ENCODE measurements around the gene LRRC14B. TPM values are rescaled to one million over a fixed set of nuclear protein-coding genes. Genes with fewer than 3 reads are reported as not detected.
"Not testable (repeated sequence)": the region's sequence is repeated elsewhere in the genome, so short reads cannot be mapped to it uniquely, and the experiment has no call there.

Gene LRRC14B
- polyA plus RNA-seq, 3 donors = not detected

DNA sequence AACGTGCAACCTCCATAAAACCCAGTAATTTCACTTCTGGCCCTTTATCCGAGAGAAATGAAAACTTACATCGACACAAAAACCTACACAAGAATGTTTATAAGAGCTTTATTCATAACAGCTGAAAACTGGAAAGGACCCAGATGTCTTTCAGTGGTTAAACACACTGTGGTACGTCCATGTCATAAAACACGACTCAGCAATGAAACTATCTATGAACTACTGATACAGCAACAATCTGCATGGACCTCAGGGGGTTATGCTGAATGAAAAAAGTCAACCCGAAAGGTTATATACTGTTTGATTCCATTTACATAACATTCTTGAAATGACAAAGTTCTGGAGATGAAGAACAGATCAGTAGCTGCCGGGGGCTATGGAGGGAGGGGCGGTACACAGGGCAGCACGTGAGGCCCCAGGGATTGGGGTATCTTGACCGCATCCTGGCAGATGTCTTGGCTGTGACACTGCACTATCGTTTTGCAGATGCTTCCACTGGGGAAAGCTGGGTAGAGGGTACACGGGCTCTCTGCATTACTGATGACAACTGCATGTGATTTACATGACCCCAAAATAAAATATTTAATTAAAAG is 22.6 kb downstream of the LRRC14B start:
- Mint-ChIP-seq H3K4me3 (no peak overlapping the region), H3K27me3 (ENCODE audit: low read depth in 3 of 3) (no peaks in the 10 kb centered on the region), H3K36me3 (peaks cover 15 to 32% of the 10 kb centered on the region in 2 donors), H3K9me3 (peaks cover 0 to 2% (median 0%) of the 10 kb centered on the region in 7 donors), H3K4me1 (peaks cover 12% of the 10 kb centered on the region), H3K27ac (no peak overlapping the region)
- Histone ChIP-seq H3K36me3 (replicated peaks in 1 of 2; ENCODE audit: control insufficient read depth in 1 of 2, insufficient read depth in 2 of 2, low read length in 2 of 2) (peaks cover 0 to 3% of the 10 kb centered on the region in 2 donors), H3K27me3 (ENCODE audit: control insufficient read depth in 2 of 2, insufficient read depth in 2 of 2, low read length in 2 of 2) (no peaks in the 10 kb centered on the region), H3K9me3 (replicated peaks in 1 of 2; ENCODE audit: control insufficient read depth in 1 of 2, insufficient read depth in 1 of 2, low read length in 2 of 2) (no peaks in the 10 kb centered on the region), H2AFZ (ENCODE audit: insufficient read depth, low read depth, low read length, poor library complexity, severe bottlenecking) (no peak overlapping the region), H3K4me2 (replicated peaks; ENCODE audit: extremely low read depth, low read length, poor library complexity, severe bottlenecking) (no peak overlapping the region), H3K9ac (ENCODE audit: insufficient read depth, low read length, poor library complexity, severe bottlenecking) (no peak overlapping the region), H3K27ac (ENCODE audit: low read depth in 1 of 2, low read length in 2 of 2) (no peak overlapping the region), H3K79me2 (ENCODE audit: insufficient read depth, low read length) (peaks cover 17% of the 10 kb centered on the region), H4K20me1 (ENCODE audit: insufficient read depth, low read length) (peaks cover 10% of the 10 kb centered on the region), H3K4me1 (ENCODE audit: control insufficient read depth in 1 of 2, insufficient read depth in 2 of 2, low read length in 2 of 2) (peaks cover 1 to 6% of the 10 kb centered on the region in 2 donors), H3K4me3 (replicated peaks in 1 of 3; ENCODE audit: low read depth in 2 of 3, low read length in 3 of 3) (no peak overlapping the region)
- intact Hi-C loops (cut with micrococcal nuclease) = no loop called here
- TF ChIP-seq, protein P1, sequence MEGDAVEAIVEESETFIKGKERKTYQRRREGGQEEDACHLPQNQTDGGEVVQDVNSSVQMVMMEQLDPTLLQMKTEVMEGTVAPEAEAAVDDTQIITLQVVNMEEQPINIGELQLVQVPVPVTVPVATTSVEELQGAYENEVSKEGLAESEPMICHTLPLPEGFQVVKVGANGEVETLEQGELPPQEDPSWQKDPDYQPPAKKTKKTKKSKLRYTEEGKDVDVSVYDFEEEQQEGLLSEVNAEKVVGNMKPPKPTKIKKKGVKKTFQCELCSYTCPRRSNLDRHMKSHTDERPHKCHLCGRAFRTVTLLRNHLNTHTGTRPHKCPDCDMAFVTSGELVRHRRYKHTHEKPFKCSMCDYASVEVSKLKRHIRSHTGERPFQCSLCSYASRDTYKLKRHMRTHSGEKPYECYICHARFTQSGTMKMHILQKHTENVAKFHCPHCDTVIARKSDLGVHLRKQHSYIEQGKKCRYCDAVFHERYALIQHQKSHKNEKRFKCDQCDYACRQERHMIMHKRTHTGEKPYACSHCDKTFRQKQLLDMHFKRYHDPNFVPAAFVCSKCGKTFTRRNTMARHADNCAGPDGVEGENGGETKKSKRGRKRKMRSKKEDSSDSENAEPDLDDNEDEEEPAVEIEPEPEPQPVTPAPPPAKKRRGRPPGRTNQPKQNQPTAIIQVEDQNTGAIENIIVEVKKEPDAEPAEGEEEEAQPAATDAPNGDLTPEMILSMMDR (IDR thresholded peaks at IDR 0.05) = no peak
- WGBS (ENCODE audit: insufficient coverage) = 100% methylated on average over 4 of the region's 12 CpGs
- DNase-seq = no peak

DNA sequence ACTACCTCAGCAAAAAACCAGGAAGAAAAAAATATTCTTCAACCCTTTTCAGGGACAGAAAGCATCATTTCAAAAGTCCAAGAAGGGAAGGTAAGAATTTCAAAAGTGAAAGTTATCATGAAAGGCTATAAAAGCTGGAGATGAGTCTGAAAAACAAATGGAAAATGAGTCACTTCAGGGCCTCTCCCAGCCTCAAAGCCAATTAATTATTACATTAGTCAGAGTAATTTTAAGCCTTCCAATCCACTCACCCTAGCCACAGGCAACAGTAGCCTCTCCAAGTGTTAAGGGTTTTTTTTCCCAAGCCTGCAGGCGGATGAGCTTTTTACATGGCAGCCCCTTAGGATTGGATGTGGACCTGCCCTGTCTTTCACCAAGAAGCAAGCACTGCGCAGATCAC is 24.0 kb downstream of the LRRC14B start:
- peaks cover 15 to 17% of the 10 kb centered on the region in 2 donors for H3K4me1 ChIP-seq (ENCODE audit: control insufficient read depth in 1 of 2, insufficient read depth in 2 of 2, low read length in 2 of 2)

DNA sequence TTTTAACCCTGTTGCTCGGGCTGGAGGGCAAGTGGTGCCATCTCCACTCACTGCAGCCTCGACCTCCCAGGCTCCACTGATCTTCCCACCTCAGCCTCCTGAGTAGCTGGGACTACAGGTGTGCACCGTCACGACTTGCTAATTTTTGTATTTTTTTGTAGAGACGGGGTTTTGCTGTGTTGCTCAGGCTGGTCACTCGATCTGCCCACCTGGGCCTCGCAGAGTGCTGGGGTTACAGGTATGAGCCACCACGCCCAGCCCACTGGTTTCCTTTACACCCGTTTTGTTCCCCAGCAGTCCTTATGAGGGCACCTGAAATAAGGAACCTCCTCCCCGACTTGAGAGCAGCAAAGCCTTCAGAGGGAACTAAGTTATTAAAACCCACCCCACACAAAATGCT is 24.8 kb downstream of the LRRC14B start:
- H3K27ac ChIP-seq (ENCODE audit: low read depth in 1 of 2, low read length in 2 of 2); H3K9ac ChIP-seq (ENCODE audit: insufficient read depth, low read length, poor library complexity, severe bottlenecking); H3K4me2 ChIP-seq (replicated peaks; ENCODE audit: extremely low read depth, low read length, poor library complexity, severe bottlenecking); H3K9me3 ChIP-seq (replicated peaks in 1 of 2; ENCODE audit: control insufficient read depth in 1 of 2, insufficient read depth in 1 of 2, low read length in 2 of 2); H3K27me3 Mint-ChIP-seq (ENCODE audit: low read depth in 3 of 3); H2AFZ ChIP-seq (ENCODE audit: insufficient read depth, low read depth, low read length, poor library complexity, severe bottlenecking); H3K4me3 Mint-ChIP-seq; H3K36me3 ChIP-seq (replicated peaks in 1 of 2; ENCODE audit: control insufficient read depth in 1 of 2, insufficient read depth in 2 of 2, low read length in 2 of 2); DNase-seq; intact Hi-C loops (cut with micrococcal nuclease); H3K4me3 ChIP-seq (replicated peaks in 1 of 3; ENCODE audit: low read depth in 2 of 3, low read length in 3 of 3); H3K27ac Mint-ChIP-seq; H3K27me3 ChIP-seq (ENCODE audit: control insufficient read depth in 2 of 2, insufficient read depth in 2 of 2, low read length in 2 of 2); H3K9me3 Mint-ChIP-seq: not testable (repeated sequence)
- Histone ChIP-seq H3K4me1 (ENCODE audit: control insufficient read depth in 1 of 2, insufficient read depth in 2 of 2, low read length in 2 of 2) (peaks cover 20 to 21% of the 10 kb centered on the region in 2 donors), H3K79me2 (ENCODE audit: insufficient read depth, low read length) (peaks cover 38% of the 10 kb centered on the region), H4K20me1 (ENCODE audit: insufficient read depth, low read length) (peaks cover 22% of the 10 kb centered on the region)
- H3K36me3 Mint-ChIP-seq = peaks cover 15 to 32% of the 10 kb centered on the region in 2 donors
- WGBS (ENCODE audit: insufficient coverage) = no CpG with 5 or more reads among the region's 10 CpGs
- H3K4me1 Mint-ChIP-seq = peaks cover 33% of the 10 kb centered on the region

More for the DNA sequence above, 24.0 kb downstream of the LRRC14B start:
- Histone ChIP-seq H3K79me2 (ENCODE audit: insufficient read depth, low read length) (peaks cover 30% of the 10 kb centered on the region), H4K20me1 (ENCODE audit: insufficient read depth, low read length) (peaks cover 17% of the 10 kb centered on the region)
- H3K9ac ChIP-seq (ENCODE audit: insufficient read depth, low read length, poor library complexity, severe bottlenecking); H3K4me3 Mint-ChIP-seq; H3K4me3 ChIP-seq (replicated peaks in 1 of 3; ENCODE audit: low read depth in 2 of 3, low read length in 3 of 3); DNase-seq; H3K4me2 ChIP-seq (replicated peaks; ENCODE audit: extremely low read depth, low read length, poor library complexity, severe bottlenecking); H3K27me3 ChIP-seq (ENCODE audit: control insufficient read depth in 2 of 2, insufficient read depth in 2 of 2, low read length in 2 of 2); H3K36me3 ChIP-seq (replicated peaks in 1 of 2; ENCODE audit: control insufficient read depth in 1 of 2, insufficient read depth in 2 of 2, low read length in 2 of 2); intact Hi-C loops (cut with micrococcal nuclease); H3K9me3 Mint-ChIP-seq; H3K27ac Mint-ChIP-seq; H2AFZ ChIP-seq (ENCODE audit: insufficient read depth, low read depth, low read length, poor library complexity, severe bottlenecking); H3K27ac ChIP-seq (ENCODE audit: low read depth in 1 of 2, low read length in 2 of 2); H3K9me3 ChIP-seq (replicated peaks in 1 of 2; ENCODE audit: control insufficient read depth in 1 of 2, insufficient read depth in 1 of 2, low read length in 2 of 2); H3K27me3 Mint-ChIP-seq (ENCODE audit: low read depth in 3 of 3): not testable (repeated sequence)
- Mint-ChIP-seq H3K4me1 (peaks cover 25% of the 10 kb centered on the region), H3K36me3 (peaks cover 15 to 32% of the 10 kb centered on the region in 2 donors)
- WGBS (ENCODE audit: insufficient coverage) = no CpG with 5 or more reads among the region's 2 CpGs

All from CD14-positive monocyte (primary cell).